Lower leg skin (tissue), 3 donors: ENCODE results near the gene DGKA.

Source experiments
- POLR2A ChIP-seq, 2 donors: fragments of 450-650 bp; IDR thresholded peaks; one replicate each; pipeline ENCODE4 v1.6.1; 2016 to 2017; ENCODE audit warnings: antibody characterized with exemption in 2 of 2, mild to moderate bottlenecking in 1 of 2, moderate library complexity in 1 of 2
- TF ChIP-seq, protein P1 (sequence below), 3 donors: fragments of 450-650 bp; IDR thresholded peaks; one replicate each; pipeline ENCODE4 v1.5.1; 2016; ENCODE audit warnings: antibody characterized with exemption in 3 of 3, mild to moderate bottlenecking in 3 of 3, moderate library complexity in 2 of 3

GRCh38 chr12:55942577-55943136, 11.7 kb downstream of the DGKA start:
- TF ChIP-seq, protein P1, sequence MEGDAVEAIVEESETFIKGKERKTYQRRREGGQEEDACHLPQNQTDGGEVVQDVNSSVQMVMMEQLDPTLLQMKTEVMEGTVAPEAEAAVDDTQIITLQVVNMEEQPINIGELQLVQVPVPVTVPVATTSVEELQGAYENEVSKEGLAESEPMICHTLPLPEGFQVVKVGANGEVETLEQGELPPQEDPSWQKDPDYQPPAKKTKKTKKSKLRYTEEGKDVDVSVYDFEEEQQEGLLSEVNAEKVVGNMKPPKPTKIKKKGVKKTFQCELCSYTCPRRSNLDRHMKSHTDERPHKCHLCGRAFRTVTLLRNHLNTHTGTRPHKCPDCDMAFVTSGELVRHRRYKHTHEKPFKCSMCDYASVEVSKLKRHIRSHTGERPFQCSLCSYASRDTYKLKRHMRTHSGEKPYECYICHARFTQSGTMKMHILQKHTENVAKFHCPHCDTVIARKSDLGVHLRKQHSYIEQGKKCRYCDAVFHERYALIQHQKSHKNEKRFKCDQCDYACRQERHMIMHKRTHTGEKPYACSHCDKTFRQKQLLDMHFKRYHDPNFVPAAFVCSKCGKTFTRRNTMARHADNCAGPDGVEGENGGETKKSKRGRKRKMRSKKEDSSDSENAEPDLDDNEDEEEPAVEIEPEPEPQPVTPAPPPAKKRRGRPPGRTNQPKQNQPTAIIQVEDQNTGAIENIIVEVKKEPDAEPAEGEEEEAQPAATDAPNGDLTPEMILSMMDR (IDR thresholded peaks at IDR 0.05), result no peak
- no peak for TF ChIP-seq POLR2A (IDR thresholded peaks at IDR 0.05)
